PC-3 (cell line): ENCODE data around the gene WDR47. TPM values are rescaled to one million over a fixed set of nuclear protein-coding genes. Genes with fewer than 3 reads are reported as not detected.

Source experiments
- ATAC-seq: fragments of 200-7000 bp; cut with Tn5 transposase; 2 replicates; pipeline ENCODE4 v1.9.1; 2020; ENCODE audit warnings: mild to moderate bottlenecking, moderate library complexity
- BruUV-seq: library from RNA; stranded (reverse); fragments of 400-500 nt; replicated peaks from 2 replicates; lab custom pipeline; 2021; lab: Mats Ljungman, UMichigan
- CTCF ChIA-PET: fragments of 300-600 bp; sonication (Branson Sonifier 250); formaldehyde crosslinking; loops from one replicate; lab custom pipeline; 2022; ENCODE audit warnings: antibody characterized with exemption; lab: Charles Lee
- POLR2A ChIA-PET: fragments of 300-600 bp; sonication (Branson Sonifier 250); formaldehyde crosslinking; loops from one replicate; lab custom pipeline; 2022; ENCODE audit warnings: antibody characterized with exemption; ENCODE audit not compliant: unreplicated experiment; lab: Charles Lee
- DNase-seq: peaks from one replicate; pipeline ENCODE4 v3.0.0-alpha.2; 2015
- H2AFZ ChIP-seq: fragments of 300-600 bp; sonication (generic); 2 replicates; pipeline ENCODE4 v1.6.0; 2016; ENCODE audit warnings: antibody characterized with exemption, low read length
- H3F3A ChIP-seq: fragments of 300-600 bp; sonication (generic); one replicate; pipeline ENCODE4 v1.6.0; 2017; ENCODE audit warnings: antibody characterized with exemption, low read length, control low read depth, mild to moderate bottlenecking; ENCODE audit not compliant: unreplicated experiment
- H3K27ac ChIP-seq: fragments of 300-600 bp; sonication (generic); 2 replicates; pipeline ENCODE4 v1.5.1; 2016; ENCODE audit warnings: mild to moderate bottlenecking, low read length
- H3K27me3 ChIP-seq: fragments of 300-600 bp; sonication (generic); 2 replicates; pipeline ENCODE4 v1.6.1; 2016; ENCODE audit warnings: low read length, mixed read lengths
- H3K36me3 ChIP-seq: fragments of 300-600 bp; sonication (generic); 2 replicates; pipeline ENCODE4 v1.6.1; 2016; ENCODE audit warnings: low read depth, mixed run types, low read length, mixed read lengths
- H3K4me1 ChIP-seq: fragments of 300-600 bp; sonication (generic); 2 replicates; pipeline ENCODE4 v1.5.1; 2016; ENCODE audit warnings: low read length; ENCODE audit not compliant: insufficient read depth
- H3K4me2 ChIP-seq: fragments of 300-600 bp; sonication (generic); 2 replicates; pipeline ENCODE4 v1.6.0; 2016; ENCODE audit warnings: low read length
- H3K4me3 ChIP-seq: fragments of 300-600 bp; sonication (generic); 2 replicates; pipeline ENCODE4 v1.5.1; 2016; ENCODE audit warnings: mild to moderate bottlenecking, low read length, mixed read lengths
- H3K79me2 ChIP-seq: fragments of 300-600 bp; sonication (generic); 2 replicates; pipeline ENCODE4 v1.6.1; 2017; ENCODE audit warnings: low read length, mixed read lengths
- H3K9ac ChIP-seq: fragments of 300-600 bp; sonication (generic); 2 replicates; pipeline ENCODE4 v1.6.0; 2016; ENCODE audit warnings: mild to moderate bottlenecking, low read length
- H3K9me2 ChIP-seq: fragments of 300-600 bp; sonication (generic); replicated peaks from 2 replicates; pipeline ENCODE4 v1.6.1; 2016; ENCODE audit warnings: mixed run types, low read length, mixed read lengths
- H3K9me3 ChIP-seq: fragments of 300-600 bp; sonication (generic); 2 replicates; pipeline ENCODE4 v1.6.1; 2016; ENCODE audit warnings: low read length, mixed read lengths
- H4K20me1 ChIP-seq: fragments of 300-600 bp; sonication (generic); 2 replicates; pipeline ENCODE4 v1.6.1; 2016; ENCODE audit warnings: low read length, mixed read lengths
- CTCF ChIP-seq: fragments of 300-600 bp; sonication (generic); conservative IDR thresholded peaks from 2 replicates; pipeline ENCODE4 v1.5.1; 2017; ENCODE audit warnings: antibody characterized with exemption, low read depth, mild to moderate bottlenecking, low read length
- EZH2 ChIP-seq: fragments of 300-600 bp; sonication (generic); IDR thresholded peaks from one replicate; pipeline ENCODE4 v1.6.1; 2017; ENCODE audit warnings: antibody characterized with exemption, mild to moderate bottlenecking, low read length; ENCODE audit not compliant: unreplicated experiment
- EZH2phosphoT487 ChIP-seq: fragments of 300-600 bp; sonication (generic); IDR thresholded peaks from 2 replicates; pipeline ENCODE4 v1.6.1; 2018; ENCODE audit warnings: mild to moderate bottlenecking, antibody characterized with exemption, low read length, borderline replicate concordance
- intact Hi-C: fragments of 100-400 bp; cut with micrococcal nuclease; formaldehyde crosslinking; loops from 2 replicates; pipeline ENCODE4 v1.9.0; 2023
- total RNA-seq: library from RNA; depleted of rRNA; stranded (reverse); fragments of >200 nt; gene quantifications from 2 replicates; pipeline ENCODE4 v1.2.3, GENCODE V29; 2014

The WDR47 gene
- total RNA-seq, 1 experiment from 2014 or later = 7.7 TPM

- intact Hi-C loops = no loop called here
- Histone ChIP-seq H3K27me3 (no peaks in the 10 kb centered on the region), H3K27ac (no peak overlapping the region), H3K36me3 (no peaks in the 10 kb centered on the region), H3K4me1 (no peaks in the 10 kb centered on the region; the same call in 1 of the 2 replicates), H4K20me1 (no peaks in the 10 kb centered on the region), H3K79me2 (no peaks in the 10 kb centered on the region), H3K9ac (no peak overlapping the region), H3K9me3 (no peaks in the 10 kb centered on the region), H3F3A (no peaks in the 10 kb centered on the region), H3K9me2 (no peaks in the 10 kb centered on the region), H3K4me2 (no peak overlapping the region), H3K4me3 (no peak overlapping the region), H2AFZ (no peak overlapping the region)
- ChIA-PET POLR2A (no interaction called here), CTCF (no interaction called here)
- DNase-seq = no peak
- no peak for ATAC-seq
- BruUV-seq = no TSS peak
- no peak for TF ChIP-seq EZH2
- no peak for TF ChIP-seq CTCF
- no peak for TF ChIP-seq EZH2phosphoT487
Measured at GRCh38 chr1:109048335-109048734, 6.4 kb upstream of the WDR47 start.

- no peak for TF ChIP-seq EZH2phosphoT487
- no peak for TF ChIP-seq EZH2
- no peak for TF ChIP-seq CTCF
- Histone ChIP-seq H3K4me2 (no peak overlapping the region), H3K27ac (no peak overlapping the region), H3K9me3 (no peaks in the 10 kb centered on the region), H3K9ac (no peak overlapping the region), H3F3A (no peaks in the 10 kb centered on the region), H3K79me2 (no peaks in the 10 kb centered on the region), H3K4me3 (no peak overlapping the region), H3K27me3 (no peaks in the 10 kb centered on the region), H4K20me1 (no peaks in the 10 kb centered on the region), H3K36me3 (no peaks in the 10 kb centered on the region), H2AFZ (no peak overlapping the region), H3K9me2 (no peaks in the 10 kb centered on the region), H3K4me1 (no peaks in the 10 kb centered on the region; the same call in 1 of the 2 replicates)
- ATAC-seq = no peak
- CTCF ChIA-PET = no interaction called here
- intact Hi-C loops = no loop called here
- no peak for DNase-seq
- no TSS peak for BruUV-seq
- POLR2A ChIA-PET = no interaction called here
Measured at GRCh38 chr1:109047339-109047738, 5.4 kb upstream of the WDR47 start.

GRCh38 chr1:109046671-109047070 lies 4.8 kb upstream of the WDR47 start:
- H3K4me3 ChIP-seq = no peak overlapping the region
- H4K20me1 ChIP-seq = no peaks in the 10 kb centered on the region
- no peak overlapping the region for H3K9ac ChIP-seq
- H3K79me2 ChIP-seq = no peaks in the 10 kb centered on the region
- no peaks in the 10 kb centered on the region; the same call in 1 of the 2 replicates for H3K4me1 ChIP-seq
- H3K9me2 ChIP-seq = no peaks in the 10 kb centered on the region
- no peak for ATAC-seq
- CTCF ChIA-PET = no interaction called here
- H3K36me3 ChIP-seq = no peaks in the 10 kb centered on the region
- no peaks in the 10 kb centered on the region for H3K9me3 ChIP-seq
- H3K4me2 ChIP-seq = no peak overlapping the region
- no peak for DNase-seq
- no peak overlapping the region for H2AFZ ChIP-seq
- TF ChIP-seq CTCF (no peak), EZH2 (no peak), EZH2phosphoT487 (no peak)
- no peak overlapping the region for H3K27ac ChIP-seq
- no TSS peak for BruUV-seq
- no peaks in the 10 kb centered on the region for H3F3A ChIP-seq
- intact Hi-C loops = no loop called here
- no peaks in the 10 kb centered on the region for H3K27me3 ChIP-seq
- POLR2A ChIA-PET = no interaction called here
